Mesenchymal stem cell (in vitro differentiated cells and primary cell): Measurements from ENCODE around the gene URB1.

Source experiments
- DNase-seq: peaks from one replicate; pipeline ENCODE4 v3.0.0-alpha.2; 2013
- H2AFZ ChIP-seq: one replicate; pipeline ENCODE4 v1.6.1; 2013; ENCODE audit warnings: low read depth, mild to moderate bottlenecking, control low read depth, inconsistent platforms, low read length, moderate library complexity
- H2AK5ac ChIP-seq: 2 replicates; pipeline ENCODE4 v1.6.1; 2013; ENCODE audit warnings: low read length, moderate library complexity, mild to moderate bottlenecking, inconsistent platforms; ENCODE audit not compliant: severe bottlenecking
- H2BK120ac ChIP-seq: one replicate; pipeline ENCODE4 v1.6.1; 2013; ENCODE audit warnings: low read depth, mild to moderate bottlenecking, inconsistent platforms, low read length, moderate library complexity
- H2BK12ac ChIP-seq, 2 experiments: one replicate each; pipeline ENCODE4 v1.6.1; 2013; ENCODE audit warnings: inconsistent platforms in 2 of 2, low read length in 2 of 2, mild to moderate bottlenecking in 2 of 2, moderate library complexity in 2 of 2, control low read depth in 1 of 2
- H2BK15ac ChIP-seq: one replicate; pipeline ENCODE4 v1.6.1; 2013; ENCODE audit warnings: mild to moderate bottlenecking, low read depth, inconsistent platforms; ENCODE audit not compliant: poor library complexity, severe bottlenecking
- H2BK5ac ChIP-seq: 2 replicates; pipeline ENCODE4 v1.6.1; 2013; ENCODE audit warnings: low read depth, mild to moderate bottlenecking, low read length, control low read depth, inconsistent platforms; ENCODE audit not compliant: poor library complexity, severe bottlenecking
- H3K14ac ChIP-seq, 2 experiments: one replicate each; pipeline ENCODE4 v1.6.1; 2013; ENCODE audit warnings: inconsistent platforms in 2 of 2, low read length in 2 of 2, control low read depth in 1 of 2, mild to moderate bottlenecking in 1 of 2, moderate library complexity in 1 of 2
- H3K18ac ChIP-seq, 2 experiments: one replicate each; pipeline ENCODE4 v1.6.1; 2013; ENCODE audit warnings: inconsistent platforms in 2 of 2, low read length in 2 of 2, control low read depth in 1 of 2, low read depth in 1 of 2, mild to moderate bottlenecking in 1 of 2
- H3K23ac ChIP-seq, 2 experiments: one replicate each; pipeline ENCODE4 v1.6.1; 2013; ENCODE audit warnings: inconsistent platforms in 2 of 2, low read length in 2 of 2, mild to moderate bottlenecking in 2 of 2, moderate library complexity in 2 of 2, control low read depth in 1 of 2
- H3K27ac ChIP-seq: 2 replicates; pipeline ENCODE4 v1.5.1; 2013; ENCODE audit warnings: mild to moderate bottlenecking, moderate library complexity, low read length, control low read depth, inconsistent platforms; ENCODE audit not compliant: poor library complexity, severe bottlenecking
- H3K27me3 ChIP-seq, 2 experiments: 2 replicates each; pipeline versions ENCODE4 v1.6.1 to v1.7.0; 2013; ENCODE audit warnings: low read length in 2 of 2, mild to moderate bottlenecking in 2 of 2, moderate library complexity in 2 of 2, control low read depth in 1 of 2, inconsistent platforms in 1 of 2; ENCODE audit not compliant: control insufficient read depth in 1 of 2, insufficient read depth in 1 of 2
- H3K36me3 ChIP-seq, 2 experiments: 2 replicates each; pipeline versions ENCODE4 v1.6.1 to v1.7.0; 2013; ENCODE audit warnings: low read length in 2 of 2, control low read depth in 1 of 2, inconsistent platforms in 1 of 2, low read depth in 1 of 2, mild to moderate bottlenecking in 1 of 2; ENCODE audit not compliant: insufficient read depth in 2 of 2, control insufficient read depth in 1 of 2
- H3K4ac ChIP-seq, 2 experiments: one replicate each; pipeline ENCODE4 v1.6.1; 2013; ENCODE audit warnings: inconsistent platforms in 2 of 2, low read length in 2 of 2, mild to moderate bottlenecking in 2 of 2, moderate library complexity in 2 of 2, control low read depth in 1 of 2, low read depth in 1 of 2
- H3K4me1 ChIP-seq: 2 replicates; pipeline ENCODE4 v1.6.1; 2013; ENCODE audit warnings: low read depth, low read length, control low read depth; ENCODE audit not compliant: control insufficient read depth, insufficient read depth
- H3K4me2 ChIP-seq: 2 replicates; pipeline ENCODE4 v1.6.1; 2013; ENCODE audit warnings: low read length, mild to moderate bottlenecking, inconsistent platforms; ENCODE audit not compliant: poor library complexity, severe bottlenecking
- H3K4me3 ChIP-seq, 2 experiments: 2 replicates each; pipeline versions ENCODE4 v1.5.1 to v1.7.0; 2013; ENCODE audit warnings: low read length in 2 of 2, mild to moderate bottlenecking in 2 of 2, control low read depth in 1 of 2, low read depth in 1 of 2; ENCODE audit not compliant: insufficient read depth in 1 of 2
- H3K79me1 ChIP-seq: replicated peaks from 2 replicates; pipeline ENCODE4 v1.6.1; 2013; ENCODE audit warnings: mild to moderate bottlenecking, control low read depth, low read length, inconsistent platforms; ENCODE audit not compliant: poor library complexity, severe bottlenecking
- H3K9ac ChIP-seq: 2 replicates; pipeline ENCODE4 v1.7.0; 2013; ENCODE audit warnings: mild to moderate bottlenecking, low read length, moderate library complexity
- H3K9me3 ChIP-seq: 2 replicates; pipeline ENCODE4 v1.7.0; 2013; ENCODE audit warnings: mild to moderate bottlenecking, low read length; ENCODE audit not compliant: control insufficient read depth
- H4K8ac ChIP-seq: one replicate; pipeline ENCODE4 v1.6.1; 2013; ENCODE audit warnings: inconsistent platforms, mild to moderate bottlenecking, low read length, moderate library complexity
- H4K91ac ChIP-seq: one replicate; pipeline ENCODE4 v1.6.1; 2013; ENCODE audit warnings: mild to moderate bottlenecking, low read length, inconsistent platforms
- WGBS: methylation state at CpG from one replicate; pipeline ENCODE4 v1.1.7; 2013; ENCODE audit warnings: mixed read lengths; 5-methylcytosine and 5-hydroxymethylcytosine counted together

The URB1 gene

DNA sequence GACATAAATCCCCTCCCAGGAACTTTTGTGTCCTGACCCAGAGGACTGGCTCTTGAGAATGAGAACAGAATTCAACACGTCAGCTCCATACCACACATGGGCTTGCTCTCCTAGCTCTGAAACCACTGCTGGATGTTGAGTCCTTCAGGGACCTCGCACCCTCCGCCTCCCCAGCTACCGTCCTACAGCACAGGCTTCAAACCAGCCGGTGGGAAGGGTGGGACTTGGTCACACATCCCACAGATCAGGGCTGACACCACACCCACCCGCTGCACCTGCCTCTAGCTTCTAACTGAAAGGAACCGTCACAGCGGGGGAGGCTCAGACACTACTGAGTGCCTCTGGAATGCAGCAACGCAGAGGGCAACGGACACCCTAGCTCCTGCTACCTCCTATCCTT lies 70.1 kb downstream of the URB1 start:
- peak overlapping the region; percentile 89 for H2BK5ac ChIP-seq
- no peak overlapping the region for H2AFZ ChIP-seq
- H2BK120ac ChIP-seq, result no peak overlapping the region
- H3K36me3 ChIP-seq, result peaks cover 55 to 98% of the 10 kb centered on the region in 2 experiments
- H4K8ac ChIP-seq, result no peak overlapping the region
- no peak overlapping the region for H2BK15ac ChIP-seq
- H3K9me3 ChIP-seq, result no peaks in the 10 kb centered on the region
- H3K9ac ChIP-seq, result no peak overlapping the region
- H3K79me1 ChIP-seq, result peaks cover 31% of the 10 kb centered on the region
- no peak overlapping the region for H3K4ac ChIP-seq
- peak overlapping the region; percentile 97 for H3K27ac ChIP-seq
- H3K18ac ChIP-seq, result no peak overlapping the region
- H3K4me3 ChIP-seq, result no peak overlapping the region
- no peak overlapping the region for H3K23ac ChIP-seq
- peaks cover 20% of the 10 kb centered on the region for H3K4me1 ChIP-seq
- no peaks in the 10 kb centered on the region for H3K27me3 ChIP-seq
- no peak overlapping the region for H3K14ac ChIP-seq
- DNase-seq, result no peak
- no peak overlapping the region for H2BK12ac ChIP-seq
- H4K91ac ChIP-seq, result no peak overlapping the region
- 97% methylated on average over 10 of the region's 10 CpGs for WGBS
- H3K4me2 ChIP-seq, result no peak overlapping the region
- peak overlapping the region; percentile 95 for H2AK5ac ChIP-seq

DNA sequence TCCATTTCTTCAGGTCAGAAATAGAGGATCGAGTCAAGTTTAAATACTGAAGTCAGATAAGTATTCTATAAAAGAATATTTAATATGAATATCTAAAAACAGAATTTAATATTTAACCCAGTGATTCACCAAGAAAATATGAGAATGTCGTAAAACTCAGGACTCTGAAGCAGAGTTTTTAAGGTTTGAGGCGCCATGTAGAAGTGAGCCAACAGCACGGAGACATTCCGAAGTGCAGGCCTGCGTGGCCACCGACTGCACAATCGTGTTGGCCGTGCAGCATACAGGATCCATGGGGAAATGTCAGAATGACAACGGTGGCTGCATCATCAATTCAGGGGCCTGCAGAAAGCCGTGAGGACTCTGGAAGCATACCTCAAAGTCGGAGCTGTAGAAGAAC lies 70.7 kb downstream of the URB1 start:
- H2BK15ac ChIP-seq, result no peak overlapping the region
- H3K79me1 ChIP-seq, result peaks cover 37% of the 10 kb centered on the region
- H3K14ac ChIP-seq, result no peak overlapping the region
- H3K27me3 ChIP-seq, result no peaks in the 10 kb centered on the region
- H3K4me3 ChIP-seq, result no peak overlapping the region
- H2BK12ac ChIP-seq, result no peak overlapping the region
- H3K27ac ChIP-seq, result peak overlapping the region; percentile 97
- H3K4ac ChIP-seq, result no peak overlapping the region
- H3K23ac ChIP-seq, result no peak overlapping the region
- peaks cover 60 to 100% of the 10 kb centered on the region in 2 experiments for H3K36me3 ChIP-seq
- H3K9me3 ChIP-seq, result no peaks in the 10 kb centered on the region
- no peak overlapping the region for H3K18ac ChIP-seq
- H4K91ac ChIP-seq, result no peak overlapping the region
- no peak overlapping the region for H3K9ac ChIP-seq
- H2BK120ac ChIP-seq, result no peak overlapping the region
- H2AFZ ChIP-seq, result no peak overlapping the region
- no peak overlapping the region for H4K8ac ChIP-seq
- WGBS, result 97% methylated on average over 11 of the region's 12 CpGs
- no peak for DNase-seq
- H3K4me2 ChIP-seq, result peak overlapping the region; percentile 13
- peaks cover 20% of the 10 kb centered on the region for H3K4me1 ChIP-seq
- peak overlapping the region; percentile 89 for H2BK5ac ChIP-seq
- peak overlapping the region; percentile 76 for H2AK5ac ChIP-seq

DNA sequence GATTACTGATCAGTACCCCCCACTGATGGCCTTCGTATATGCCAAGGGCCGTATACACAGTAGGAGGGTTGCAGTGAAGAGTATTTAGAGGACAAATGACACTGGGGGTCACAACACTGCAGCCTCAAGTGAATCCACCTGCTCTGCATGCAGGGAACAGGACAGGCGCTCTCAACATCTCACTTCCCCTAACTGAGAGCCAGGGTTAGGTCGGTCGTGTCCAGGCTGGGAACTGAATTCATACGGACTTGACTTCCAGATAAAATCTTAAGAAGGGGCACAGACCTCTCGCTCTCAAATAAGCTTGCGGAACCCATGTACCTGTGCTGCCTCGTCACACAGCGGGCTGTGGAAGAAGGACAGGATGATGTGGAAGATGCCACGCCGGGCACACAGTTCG lies 71.3 kb downstream of the URB1 start:
- H3K79me1 ChIP-seq, result peaks cover 41% of the 10 kb centered on the region
- 98% methylated on average over 13 of the region's 13 CpGs for WGBS

DNA sequence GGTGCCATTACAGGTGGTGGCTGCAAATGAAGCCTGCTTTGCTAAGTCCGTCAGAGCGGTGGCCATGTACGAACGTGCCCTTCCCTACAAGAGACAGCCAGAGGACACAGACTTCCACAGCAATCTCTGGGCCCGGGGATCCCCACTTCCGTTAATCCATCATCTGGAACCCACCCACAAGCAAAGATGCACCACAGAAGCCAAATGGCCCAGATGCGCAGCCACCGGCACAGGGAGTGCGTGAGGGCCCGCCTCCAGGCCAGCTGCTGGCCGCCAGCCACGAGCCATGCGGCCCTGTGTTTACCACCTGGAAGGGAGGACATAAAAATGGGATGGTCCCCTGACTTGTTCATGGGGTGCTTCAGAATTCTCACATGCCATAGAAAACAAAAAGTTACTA lies 72.1 kb downstream of the URB1 start:
- Histone ChIP-seq H3K79me1 (peaks cover 38% of the 10 kb centered on the region), H3K18ac (no peak overlapping the region), H2AK5ac (peak overlapping the region; percentile 28), H4K8ac (no peak overlapping the region), H3K4me3 (no peak overlapping the region), H3K4me2 (no peak overlapping the region), H3K36me3 (peaks cover 69 to 100% of the 10 kb centered on the region in 2 experiments), H2BK15ac (no peak overlapping the region), H2BK12ac (no peak overlapping the region), H3K27me3 (no peaks in the 10 kb centered on the region), H3K4ac (no peak overlapping the region), H3K23ac (no peak overlapping the region), H3K9ac (no peak overlapping the region), H2BK5ac (no peak overlapping the region), H4K91ac (no peak overlapping the region), H3K27ac (no peak overlapping the region), H3K4me1 (peaks cover 27% of the 10 kb centered on the region), H2AFZ (no peak overlapping the region), H3K14ac (no peak overlapping the region), H3K9me3 (no peaks in the 10 kb centered on the region), H2BK120ac (no peak overlapping the region)
- DNase-seq, result no peak
- 97% methylated on average over 8 of the region's 13 CpGs for WGBS

More for the DNA sequence above, 71.3 kb downstream of the URB1 start:
- Histone ChIP-seq H2BK15ac (no peak overlapping the region), H3K27me3 (no peaks in the 10 kb centered on the region), H2BK12ac (no peak overlapping the region), H3K4me1 (peaks cover 22% of the 10 kb centered on the region), H4K91ac (no peak overlapping the region), H3K18ac (no peak overlapping the region), H2AK5ac (peak overlapping the region; percentile 97), H3K4me3 (no peak overlapping the region), H3K4me2 (no peak overlapping the region), H2AFZ (no peak overlapping the region), H3K9ac (no peak overlapping the region), H3K9me3 (no peaks in the 10 kb centered on the region), H4K8ac (no peak overlapping the region), H3K27ac (peak overlapping the region; percentile 77), H2BK5ac (no peak overlapping the region), H3K36me3 (peaks cover 65 to 100% of the 10 kb centered on the region in 2 experiments), H2BK120ac (no peak overlapping the region), H3K14ac (no peak overlapping the region), H3K4ac (no peak overlapping the region), H3K23ac (no peak overlapping the region)
- no peak for DNase-seq
